ENCODE results near the gene PPP2R5C.
"Not testable (repeated sequence)": the region's sequence is repeated elsewhere in the genome, so short reads cannot be mapped to it uniquely, and the experiment has no call there.

PPP2R5C gene

GRCh38 chr14:101761032-101761880 lies at the start of gene PPP2R5C:
PPP2R5C (plus strand) TSS chr14:101761709; CDS start chr14:101761894, 185 bp downstream.
- peak; percentile 93 for DNase-seq (ENCODE audit: low spot score)

GRCh38 chr14:101711857-101712233 lies 49.7 kb upstream of the PPP2R5C start:
- DNase-seq (ENCODE audit: low spot score): not testable (repeated sequence)

- not testable (repeated sequence) for DNase-seq (ENCODE audit: low spot score)
These were observed 49.2 kb upstream of the PPP2R5C start for GRCh38 chr14:101712341-101712740.

- not testable (repeated sequence) for DNase-seq (ENCODE audit: low spot score)
These were observed 48.4 kb upstream of the PPP2R5C start for GRCh38 chr14:101713091-101713490.

- DNase-seq (ENCODE audit: low spot score): no peak
These were observed 47.7 kb upstream of the PPP2R5C start for GRCh38 chr14:101713621-101714349.

- DNase-seq (ENCODE audit: low spot score): no peak
These were observed 47.1 kb upstream of the PPP2R5C start for GRCh38 chr14:101714394-101714793.

GRCh38 chr14:101715210-101716076 lies 46.1 kb upstream of the PPP2R5C start:
- DNase-seq (ENCODE audit: low spot score): no peak

- DNase-seq (ENCODE audit: low spot score): no peak
These were observed 45.2 kb upstream of the PPP2R5C start for GRCh38 chr14:101716077-101716950.

GRCh38 chr14:101716956-101717662 lies 44.4 kb upstream of the PPP2R5C start:
- DNase-seq (ENCODE audit: low spot score): no peak

- DNase-seq (ENCODE audit: low spot score): no peak
These were observed 43.6 kb upstream of the PPP2R5C start for GRCh38 chr14:101717663-101718490.

- DNase-seq (ENCODE audit: low spot score): no peak
These were observed 42.4 kb upstream of the PPP2R5C start for GRCh38 chr14:101719045-101719645.

GRCh38 chr14:101719708-101720107 lies 41.8 kb upstream of the PPP2R5C start:
- peak; percentile 69 for DNase-seq (ENCODE audit: low spot score)

GRCh38 chr14:101721111-101721510 lies 40.4 kb upstream of the PPP2R5C start:
- DNase-seq (ENCODE audit: low spot score): no peak

- DNase-seq (ENCODE audit: low spot score): no peak
These were observed 39.4 kb upstream of the PPP2R5C start for GRCh38 chr14:101721951-101722661.

- no peak for DNase-seq (ENCODE audit: low spot score)
These were observed 38.4 kb upstream of the PPP2R5C start for GRCh38 chr14:101723061-101723595.

- not testable (repeated sequence) for DNase-seq (ENCODE audit: low spot score)
These were observed 35.9 kb upstream of the PPP2R5C start for GRCh38 chr14:101725652-101726051.

GRCh38 chr14:101726295-101726953 lies 35.1 kb upstream of the PPP2R5C start:
- no peak for DNase-seq (ENCODE audit: low spot score)

GRCh38 chr14:101726954-101727302 lies 34.6 kb upstream of the PPP2R5C start:
- DNase-seq (ENCODE audit: low spot score): no peak
